Psoas muscle (tissue), 8 donors: ENCODE measurements around the gene OGT. TPM values are rescaled to one million over a fixed set of nuclear protein-coding genes. Genes with fewer than 3 reads are reported as not detected.
A peak's percentile ranks its signal among the peaks of the same experiment; 100 is the strongest.

Source experiments
- ATAC-seq, 4 donors: fragments of 200-7000 bp; cut with Tn5 transposase; one replicate each; pipeline ENCODE4 v1.9.1; 2020; ENCODE audit warnings: moderate library complexity in 3 of 4, mild to moderate bottlenecking in 2 of 4
- DNase-seq, 2 donors: peaks; one replicate each; pipeline ENCODE4 v3.0.0-alpha.2; 2020
- H3K27ac ChIP-seq: fragments of 200-600 bp; one replicate; pipeline ENCODE4 v1.8.0; 2022
- H3K27me3 ChIP-seq, 3 donors: fragments of 200-600 bp in 1 of 3; one replicate each; pipeline versions ENCODE4 v1.6.1 to v1.8.0; 2013 to 2022; ENCODE audit warnings: low read length in 2 of 3, mild to moderate bottlenecking in 2 of 3, moderate library complexity in 1 of 3; ENCODE audit not compliant: insufficient read depth in 3 of 3
- H3K36me3 ChIP-seq, 2 donors: fragments of 200-600 bp in 1 of 2; one replicate each; pipeline versions ENCODE4 v1.6.1 to v1.8.0; 2013 to 2022; ENCODE audit warnings: low read depth in 1 of 2, mild to moderate bottlenecking in 1 of 2, moderate library complexity in 1 of 2; ENCODE audit not compliant: insufficient read depth in 1 of 2
- H3K4me1 ChIP-seq: fragments of 200-600 bp; one replicate; pipeline ENCODE4 v1.8.0; 2022
- H3K4me3 ChIP-seq: fragments of 200-600 bp; one replicate; pipeline ENCODE4 v1.8.0; 2022; ENCODE audit warnings: mild to moderate bottlenecking
- H3K9me3 ChIP-seq: fragments of 200-600 bp; one replicate; pipeline ENCODE4 v1.8.0; 2022
- CTCF ChIP-seq: fragments of 200-600 bp; IDR thresholded peaks from one replicate; pipeline ENCODE4 v1.8.0; 2022; ENCODE audit warnings: antibody characterized with exemption
- WGBS, 3 donors: extraction: QIAGEN DNeasy Blood & Tissue Kit; methylation state at CpG; one replicate each; pipeline versions ENCODE4 v1.1.6 to v1.1.7; 2013; 5-methylcytosine and 5-hydroxymethylcytosine counted together
- intact Hi-C, 2 donors: fragments of 100-400 bp; cut with DNase I; formaldehyde crosslinking; loops; one replicate each; pipeline versions ENCODE4 v1.11.0 to v1.14.2; 2022
- polyA plus RNA-seq, 3 donors: library from polyadenylated mRNA; stranded (reverse); fragments of 200-250 nt; gene quantifications; one replicate each; pipeline ENCODE4 v1.2.3, GENCODE V29; 2013
- total RNA-seq, 4 donors: library from RNA; stranded (reverse); fragmentation: NEBNext Ultra II Directional in 2 of 4; extraction: Animal tissue kit (Norgen Biotek cat#: 25700) in 2 of 4; gene quantifications; one replicate each; pipeline versions ENCODE4 v1.2.1 to v1.2.4, GENCODE V29; 2021 to 2023
- donor health status: healthy with polysubstance abuse.
- donor health status: DM: no; HTN: no; CAD: no; lungs with moderate emphysema.
- donor health status: Bipolar disorder and iron deficiency.
- donor health status: healthy.
- donor health status: DM: yes; HTN: yes; CAD: no.
- donor health status: DM: no; HTN: no; CAD: no.
- donor health status: DM: no; HTN: no; CAD: no.
- donor health status: DM: yes; HTN: yes; CAD: no.

The OGT gene
- total and polyA plus RNA-seq, 7 donors, result 17.2 to 64.1 (median 45.5) TPM

- Histone ChIP-seq H3K4me1 (peaks cover 6% of the 10 kb centered on the region), H3K4me3 (peak overlapping the region; percentile 82), H3K9me3 (no peaks in the 10 kb centered on the region), H3K27ac (peak overlapping the region; percentile 91), H3K36me3 (no peaks in the 10 kb centered on the region), H3K27me3 (no peaks in the 10 kb centered on the region)
- DNase-seq (no peak), ATAC-seq (peak; percentile 24 to 42 (median 25))
- 1 to 32% (median 2%) methylated on average over 25 of the region's 25 CpGs for WGBS, 3 donors
- intact Hi-C loops, result no loop called here
- no peak for TF ChIP-seq CTCF
Observed at GRCh38 chrX:71532078-71532752, 689 bp upstream of the OGT start.

GRCh38 chrX:71533516-71533850 lies 579 bp downstream of the OGT start:
- 0 to 21% (median 0%) methylated on average over 11 to 12 of the region's 12 CpGs for WGBS, 3 donors
- DNase-seq (no peak), ATAC-seq (peak; percentile 28 to 41 (median 33))
- peak overlapping the region; percentile 91 for H3K27ac ChIP-seq
- no peaks in the 10 kb centered on the region for H3K9me3 ChIP-seq
- H3K4me1 ChIP-seq, result peaks cover 12% of the 10 kb centered on the region
- TF ChIP-seq CTCF, result no peak
- peak overlapping the region; percentile 82 for H3K4me3 ChIP-seq
- H3K27me3 ChIP-seq, result no peaks in the 10 kb centered on the region
- peaks cover 0 to 8% of the 10 kb centered on the region in 2 donors for H3K36me3 ChIP-seq
- intact Hi-C loops, result no loop called here

GRCh38 chrX:71533851-71534561 lies 1.1 kb downstream of the OGT start:
- peak in 1 of 2 donors; percentile 67 for DNase-seq
- Histone ChIP-seq H3K27ac (peak overlapping the region; percentile 91), H3K4me3 (peak overlapping the region; percentile 82), H3K4me1 (peaks cover 13% of the 10 kb centered on the region), H3K27me3 (no peaks in the 10 kb centered on the region), H3K36me3 (peaks cover 0 to 8% of the 10 kb centered on the region in 2 donors), H3K9me3 (no peaks in the 10 kb centered on the region)
- ATAC-seq, result peak; percentile 24 to 42 (median 27)
- WGBS, 3 donors, result 0 to 22% (median 0%) methylated on average over 28 to 31 of the region's 31 CpGs
- TF ChIP-seq CTCF, result no peak
- intact Hi-C loops, result no loop called here

- intact Hi-C loops, result no loop called here
- peak overlapping the region; percentile 91 for H3K27ac ChIP-seq
- no peak for DNase-seq
- no peak for TF ChIP-seq CTCF
- H3K27me3 ChIP-seq, result no peaks in the 10 kb centered on the region
- ATAC-seq, result no peak
- 0 to 27% (median 1%) methylated on average over 9 of the region's 9 CpGs for WGBS, 3 donors
- H3K9me3 ChIP-seq, result no peaks in the 10 kb centered on the region
- peaks cover 0 to 8% of the 10 kb centered on the region in 2 donors for H3K36me3 ChIP-seq
- H3K4me3 ChIP-seq, result peak overlapping the region; percentile 82
- H3K4me1 ChIP-seq, result peaks cover 19% of the 10 kb centered on the region
Observed at GRCh38 chrX:71534773-71535544, 2.1 kb downstream of the OGT start.
